Caki2 (cell line): ENCODE data around the gene CXCL1. TPM values are rescaled to one million over a fixed set of nuclear protein-coding genes. Genes with fewer than 3 reads are reported as not detected.

Experiments
- DNase-seq: peaks from one replicate; pipeline ENCODE4 v3.0.0-alpha.2; 2015; ENCODE audit warnings: low read depth
- in situ Hi-C: cut with HindIII; loops from 2 replicates; pipeline ENCODE4 v1.10.0; 2016; ENCODE audit warnings: low sequenced_read_pairs, low pct_unique_long_range_greater_than_20kb, mixed read lengths
- total RNA-seq: library from RNA; depleted of rRNA; stranded (reverse); fragments of >200 nt; shearing (Covaris generic); gene quantifications from 2 replicates; pipeline ENCODE4 v1.2.3, GENCODE V29; 2014; ENCODE audit warnings: low replicate concordance; rRNA removed

CXCL1 gene
- 2.7 TPM in 1 of 2 replicates, not detected in the other for total RNA-seq

DNA sequence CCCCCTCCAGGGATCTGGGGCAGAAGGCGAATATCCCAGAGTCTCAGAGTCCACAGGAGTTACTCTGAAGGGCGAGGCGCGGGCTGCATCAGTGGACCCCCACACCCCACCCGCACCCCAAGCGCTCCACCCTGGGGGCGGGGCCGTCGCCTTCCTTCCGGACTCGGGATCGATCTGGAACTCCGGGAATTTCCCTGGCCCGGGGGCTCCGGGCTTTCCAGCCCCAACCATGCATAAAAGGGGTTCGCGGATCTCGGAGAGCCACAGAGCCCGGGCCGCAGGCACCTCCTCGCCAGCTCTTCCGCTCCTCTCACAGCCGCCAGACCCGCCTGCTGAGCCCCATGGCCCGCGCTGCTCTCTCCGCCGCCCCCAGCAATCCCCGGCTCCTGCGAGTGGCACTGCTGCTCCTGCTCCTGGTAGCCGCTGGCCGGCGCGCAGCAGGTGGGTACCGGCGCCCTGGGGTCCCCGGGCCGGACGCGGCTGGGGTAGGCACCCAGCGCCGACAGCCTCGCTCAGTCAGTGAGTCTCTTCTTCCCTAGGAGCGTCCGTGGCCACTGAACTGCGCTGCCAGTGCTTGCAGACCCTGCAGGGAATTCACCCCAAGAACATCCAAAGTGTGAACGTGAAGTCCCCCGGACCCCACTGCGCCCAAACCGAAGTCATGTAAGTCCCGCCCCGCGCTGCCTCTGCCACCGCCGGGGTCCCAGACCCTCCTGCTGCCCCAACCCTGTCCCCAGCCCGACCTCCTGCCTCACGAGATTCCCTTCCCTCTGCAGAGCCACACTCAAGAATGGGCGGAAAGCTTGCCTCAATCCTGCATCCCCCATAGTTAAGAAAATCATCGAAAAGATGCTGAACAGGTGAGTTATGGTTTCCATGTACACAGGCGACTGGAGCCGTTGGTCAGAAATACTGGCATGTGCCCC, at the start of gene CXCL1:
Gene CXCL1 (plus strand): TSS at position 264 of the 926 bp plus-strand sequence. CDS start 78 bp downstream, at position 342.
- in situ Hi-C loops, result no loop called here

DNA sequence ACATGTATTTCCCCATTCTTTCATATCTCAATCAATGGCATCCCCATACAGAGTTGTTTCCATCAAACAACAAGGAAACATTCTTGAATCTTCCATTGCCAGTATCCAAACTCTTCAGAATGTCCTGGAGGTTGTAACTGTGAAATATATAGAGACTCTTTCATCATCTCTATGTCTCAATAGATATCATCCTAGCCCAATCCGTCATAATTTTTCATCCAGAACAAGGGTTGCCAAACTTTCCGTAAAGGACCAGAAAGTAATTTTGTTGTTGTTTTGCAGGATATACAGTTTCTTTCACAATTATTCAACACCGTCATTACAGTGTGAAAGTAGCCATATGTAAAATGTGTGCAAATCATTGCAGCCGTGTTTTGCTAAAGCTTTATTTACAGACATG, 47.9 kb upstream of the CXCL1 start:
- no peak for DNase-seq
- in situ Hi-C loops, result no loop called here

More for the DNA sequence above, at the start of gene CXCL1:
- peak; percentile 33 for DNase-seq

- in situ Hi-C loops, result no loop called here
- DNase-seq, result peak; percentile 5
These were observed 46.8 kb upstream of the CXCL1 start for GRCh38 chr4:73822389-73822788.

DNA sequence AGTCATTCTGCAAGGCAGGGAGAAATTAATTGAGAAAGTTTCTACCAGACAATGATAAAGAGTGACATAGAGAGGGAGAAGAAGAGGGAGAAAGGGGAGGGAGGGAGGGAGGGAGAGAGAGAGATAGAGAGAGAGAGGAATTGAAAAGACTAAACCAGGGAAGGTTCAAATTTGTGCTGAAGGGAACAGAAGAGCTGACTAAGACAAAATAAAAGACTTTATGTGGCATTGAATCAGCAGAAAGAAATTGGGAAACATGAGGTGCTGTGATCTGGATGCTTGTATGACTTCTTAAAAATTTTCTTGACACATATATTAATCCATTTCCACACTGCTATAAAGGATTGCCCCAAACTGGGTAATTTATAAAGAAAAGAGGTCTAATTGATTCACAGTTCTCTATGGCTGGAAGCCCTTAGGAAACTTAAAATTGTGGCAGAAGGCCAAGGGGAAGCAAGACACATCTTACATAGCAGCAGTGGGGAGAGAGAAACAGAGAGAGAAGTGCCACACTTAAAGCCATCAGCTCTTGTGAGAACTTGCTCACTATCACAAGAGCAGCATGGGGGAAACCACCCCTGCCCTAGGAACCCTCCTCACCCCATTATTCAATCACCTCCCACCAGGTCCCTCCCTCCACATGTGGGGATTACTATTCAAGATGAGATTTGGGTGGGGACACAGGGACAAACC, 46.2 kb upstream of the CXCL1 start:
- in situ Hi-C loops, result no loop called here
- DNase-seq, result no peak

- in situ Hi-C loops, result no loop called here
- DNase-seq, result no peak
These were observed 45.4 kb upstream of the CXCL1 start for GRCh38 chr4:73823760-73824159.

DNA sequence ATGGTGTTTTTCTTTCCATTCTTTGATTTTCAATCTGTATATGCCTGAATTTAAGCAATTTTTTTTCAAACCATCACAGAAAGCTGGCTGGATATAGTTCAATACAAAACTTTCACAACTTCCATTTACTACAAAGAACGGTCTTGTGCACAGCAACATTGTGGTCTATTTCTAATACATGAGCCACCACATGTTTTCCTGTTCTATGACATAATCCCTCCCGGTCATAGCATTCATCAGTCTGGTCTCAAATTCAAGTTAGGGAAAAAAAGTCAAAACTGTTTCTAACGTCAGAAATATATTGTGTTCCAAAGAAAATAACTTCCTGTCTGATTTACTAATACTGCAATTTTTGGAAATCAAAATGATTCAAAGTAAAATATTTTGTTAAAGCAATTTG, 40.2 kb upstream of the CXCL1 start:
- in situ Hi-C loops, result no loop called here
- DNase-seq, result no peak

- in situ Hi-C loops, result no loop called here
- no peak for DNase-seq
These were observed 37.6 kb upstream of the CXCL1 start for GRCh38 chr4:73831569-73831968.

DNA sequence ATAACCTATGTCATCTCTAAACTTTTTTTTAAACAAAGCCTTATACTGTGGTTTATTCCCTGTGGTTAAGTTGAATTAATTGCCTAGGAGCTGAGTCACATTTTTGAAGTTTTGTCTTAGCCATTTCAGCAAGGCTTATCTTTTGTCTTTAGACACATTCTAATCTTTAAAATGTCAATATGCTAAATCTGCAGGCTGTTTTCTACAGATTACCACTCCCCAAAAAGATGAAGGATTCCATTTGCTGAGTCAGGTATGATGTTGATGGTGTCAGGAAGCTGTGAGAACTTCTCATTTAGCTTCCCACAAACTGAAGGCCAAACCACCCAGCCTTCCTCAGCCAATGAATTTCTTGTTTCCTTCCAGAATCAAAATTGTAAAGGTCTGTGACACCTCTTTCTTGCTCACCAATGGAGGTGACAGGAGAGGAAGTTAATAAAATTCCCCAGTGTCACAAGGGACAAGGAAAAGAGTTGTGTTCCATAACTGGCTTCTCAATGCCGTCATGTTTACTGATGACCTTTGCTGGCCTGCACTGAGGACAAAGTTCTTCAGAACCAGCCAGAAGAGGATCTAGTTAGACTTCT, 36.4 kb upstream of the CXCL1 start:
- in situ Hi-C loops, result no loop called here
- DNase-seq, result no peak

DNA sequence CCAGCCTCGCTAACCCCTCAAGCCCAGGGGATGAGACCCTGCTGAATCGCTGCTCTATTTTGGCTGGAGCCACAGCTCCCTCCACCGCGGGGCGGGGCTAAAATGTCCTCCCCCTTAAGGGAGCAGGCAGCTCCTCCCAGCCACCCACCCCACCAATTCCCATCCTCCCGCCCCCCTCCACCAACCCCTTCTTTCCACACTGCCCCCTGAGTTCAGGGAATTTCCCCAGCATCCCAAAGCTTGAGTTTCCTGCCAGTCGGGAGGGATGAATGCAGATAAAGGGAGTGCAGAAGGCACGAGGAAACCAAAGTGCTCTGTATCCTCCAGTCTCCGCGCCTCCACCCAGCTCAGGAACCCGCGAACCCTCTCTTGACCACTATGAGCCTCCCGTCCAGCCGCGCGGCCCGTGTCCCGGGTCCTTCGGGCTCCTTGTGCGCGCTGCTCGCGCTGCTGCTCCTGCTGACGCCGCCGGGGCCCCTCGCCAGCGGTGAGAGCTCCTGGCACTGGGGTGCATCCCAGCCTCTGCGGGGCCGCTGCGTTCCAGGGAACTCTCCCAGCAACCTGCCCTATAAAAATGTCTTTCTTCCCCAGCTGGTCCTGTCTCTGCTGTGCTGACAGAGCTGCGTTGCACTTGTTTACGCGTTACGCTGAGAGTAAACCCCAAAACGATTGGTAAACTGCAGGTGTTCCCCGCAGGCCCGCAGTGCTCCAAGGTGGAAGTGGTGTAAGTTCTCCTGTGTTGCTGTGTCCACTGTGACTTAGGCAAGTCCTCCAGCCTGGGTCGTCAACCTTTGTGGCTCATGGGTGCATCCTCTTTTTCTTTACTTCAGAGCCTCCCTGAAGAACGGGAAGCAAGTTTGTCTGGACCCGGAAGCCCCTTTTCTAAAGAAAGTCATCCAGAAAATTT, 32.6 kb upstream of the CXCL1 start, which contains the start of gene CXCL6:
Gene CXCL6 (plus strand): TSS at position 306 of the 907 bp plus-strand sequence. CDS start 73 bp downstream, at position 379.
- DNase-seq, result no peak
- in situ Hi-C loops, result no loop called here

DNA sequence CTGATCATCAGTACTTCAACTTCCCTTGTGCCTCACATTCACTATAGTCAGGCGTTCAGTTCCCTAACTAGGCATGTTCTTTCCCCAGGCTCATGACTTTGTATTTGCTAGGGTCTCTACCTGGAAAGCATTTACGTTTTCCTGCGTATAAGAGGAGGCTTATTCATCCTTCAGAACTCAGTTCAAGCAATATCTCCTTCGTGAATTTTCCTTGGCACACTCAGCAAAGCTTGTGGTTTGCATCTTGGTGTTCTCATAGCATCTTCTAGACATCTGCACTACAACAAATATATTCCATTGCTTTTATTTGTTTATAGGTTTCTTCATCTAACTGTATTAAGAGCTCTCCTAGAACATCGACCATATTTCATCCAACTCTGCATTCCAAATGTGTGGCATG, 30.1 kb upstream of the CXCL1 start:
- in situ Hi-C loops, result no loop called here
- DNase-seq, result no peak

DNA sequence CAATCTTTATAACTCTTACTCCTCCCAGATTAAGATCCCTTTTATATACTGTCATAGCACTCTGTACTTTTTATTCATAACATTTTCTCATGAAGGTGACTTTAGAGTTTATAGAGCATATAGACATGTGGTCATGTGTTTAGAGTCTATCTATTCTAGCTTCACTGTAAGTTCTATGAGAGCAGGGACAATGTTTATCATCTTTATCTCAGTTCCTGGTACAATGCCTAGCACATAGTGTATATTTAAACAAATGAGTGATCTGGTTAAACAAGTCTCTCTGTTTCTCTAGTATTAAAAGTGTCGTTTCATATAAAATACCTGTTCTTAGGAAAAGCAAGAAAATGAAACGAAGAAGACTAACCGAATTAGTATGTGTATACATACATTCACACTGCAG, 29.5 kb upstream of the CXCL1 start:
- in situ Hi-C loops, result no loop called here
- DNase-seq, result no peak

GRCh38 chr4:73841243-73841925, 27.8 kb upstream of the CXCL1 start:
- DNase-seq, result no peak
- in situ Hi-C loops, result no loop called here

- in situ Hi-C loops, result no loop called here
- no peak for DNase-seq
These were observed 26.5 kb upstream of the CXCL1 start for GRCh38 chr4:73842696-73843095.

GRCh38 chr4:73843369-73843768, 25.8 kb upstream of the CXCL1 start:
- in situ Hi-C loops, result no loop called here

GRCh38 chr4:73844345-73844744, 24.8 kb upstream of the CXCL1 start:
- no peak for DNase-seq
- in situ Hi-C loops, result no loop called here

More at GRCh38 chr4:73843369-73843768, 25.8 kb upstream of the CXCL1 start:
- DNase-seq, result no peak

DNA sequence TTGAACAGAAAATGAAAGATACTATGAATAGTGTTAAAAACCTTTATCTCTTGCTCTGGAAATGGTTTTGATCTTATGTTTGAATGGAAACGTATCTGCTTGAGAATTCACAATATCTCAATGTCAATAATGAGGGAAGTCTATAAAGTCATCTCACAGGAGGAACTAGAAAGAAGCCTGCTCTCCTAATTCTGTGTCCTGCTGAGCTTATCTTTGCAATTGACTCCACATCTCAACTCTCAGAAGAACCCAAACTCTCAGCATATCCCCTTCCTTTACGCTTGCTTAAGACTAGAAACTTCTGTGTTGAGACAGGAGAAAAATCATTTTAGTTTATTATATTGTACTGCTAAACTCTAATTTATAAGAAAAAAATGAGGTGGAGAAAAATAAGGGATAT, 24.4 kb upstream of the CXCL1 start:
- in situ Hi-C loops, result no loop called here
- DNase-seq, result no peak

GRCh38 chr4:73847526-73848182, 21.5 kb upstream of the CXCL1 start:
- no peak for DNase-seq
- in situ Hi-C loops, result no loop called here
